ENCODE results near the gene ANKRD17. TPM values are rescaled to one million over a fixed set of nuclear protein-coding genes. Genes with fewer than 3 reads are reported as not detected.
"Not testable (repeated sequence)": the region's sequence is repeated elsewhere in the genome, so short reads cannot be mapped to it uniquely, and the experiment has no call there.

The ANKRD17 gene
- total RNA-seq, 1 experiment from 2014 or later, result 71.0 TPM

- H3K9me2 ChIP-seq (replicated peaks; ENCODE audit: insufficient read depth, low read length), result no peaks in the 10 kb centered on the region
- no peaks in the 10 kb centered on the region for H3K9me3 ChIP-seq (ENCODE audit: low read length)
- H3K4me1 ChIP-seq (ENCODE audit: low read length), result peaks cover 3% of the 10 kb centered on the region; the same call in 1 of the 2 replicates
- no peak for DNase-seq
- H3K4me3 ChIP-seq (ENCODE audit: low read length), result no peak overlapping the region
- no peak overlapping the region for H3K4me2 ChIP-seq (ENCODE audit: low read depth, low read length, poor library complexity, severe bottlenecking)
- H2AFZ ChIP-seq (ENCODE audit: low read length), result no peak overlapping the region
- no peak overlapping the region for H3K27ac ChIP-seq (ENCODE audit: low read length)
- H4K20me1 ChIP-seq (ENCODE audit: insufficient read depth, low read depth, low read length), result peaks cover 50% of the 10 kb centered on the region
- H3K27me3 ChIP-seq (ENCODE audit: low read length), result no peaks in the 10 kb centered on the region
- H3K9ac ChIP-seq (ENCODE audit: low read length), result no peak overlapping the region
- H3K79me2 ChIP-seq (ENCODE audit: low read length), result peaks cover 100% of the 10 kb centered on the region
- H3K36me3 ChIP-seq (ENCODE audit: insufficient read depth, low read length), result peaks cover 36% of the 10 kb centered on the region
Measured at GRCh38 chr4:73244945-73245601, 13.5 kb downstream of the ANKRD17 start.

- H2AFZ ChIP-seq (ENCODE audit: low read length), result no peak overlapping the region
- H3K4me1 ChIP-seq (ENCODE audit: low read length), result no peaks in the 10 kb centered on the region
- no peak overlapping the region for H3K4me2 ChIP-seq (ENCODE audit: low read depth, low read length, poor library complexity, severe bottlenecking)
- no peak overlapping the region for H3K9ac ChIP-seq (ENCODE audit: low read length)
- H3K27ac ChIP-seq (ENCODE audit: low read length), result no peak overlapping the region
- H4K20me1 ChIP-seq (ENCODE audit: insufficient read depth, low read depth, low read length), result no peaks in the 10 kb centered on the region
- H3K9me3 ChIP-seq (ENCODE audit: low read length), result no peaks in the 10 kb centered on the region
- no peaks in the 10 kb centered on the region for H3K9me2 ChIP-seq (replicated peaks; ENCODE audit: insufficient read depth, low read length)
- H3K79me2 ChIP-seq (ENCODE audit: low read length), result peaks cover 100% of the 10 kb centered on the region
- H3K36me3 ChIP-seq (ENCODE audit: insufficient read depth, low read length), result peaks cover 76% of the 10 kb centered on the region
- H3K4me3 ChIP-seq (ENCODE audit: low read length), result no peak overlapping the region
- no peaks in the 10 kb centered on the region for H3K27me3 ChIP-seq (ENCODE audit: low read length)
- no peak for DNase-seq
Measured at GRCh38 chr4:73237044-73237443, 21.6 kb downstream of the ANKRD17 start.

DNA sequence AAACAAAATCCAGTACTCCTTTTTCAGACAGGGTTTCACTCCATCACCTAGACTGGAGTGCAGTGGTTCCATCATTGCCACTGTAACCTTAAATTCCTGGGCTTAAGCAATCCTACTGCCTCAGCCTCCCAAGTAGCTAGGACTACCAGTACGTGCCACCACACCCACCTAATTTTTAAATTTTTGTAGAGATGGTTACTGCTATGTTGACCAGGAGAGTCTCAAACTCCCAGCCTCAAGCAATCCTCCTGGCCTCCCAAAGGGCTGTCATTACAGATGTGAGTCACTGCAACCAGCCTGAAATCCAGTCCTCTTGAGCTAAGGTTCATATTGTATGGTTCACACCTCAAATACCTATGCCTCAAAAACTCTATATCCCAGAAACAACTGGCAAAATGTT, 22.4 kb downstream of the ANKRD17 start:
- H3K9me3 ChIP-seq (ENCODE audit: low read length), result no peaks in the 10 kb centered on the region
- H2AFZ ChIP-seq (ENCODE audit: low read length), result no peak overlapping the region
- H3K9ac ChIP-seq (ENCODE audit: low read length), result no peak overlapping the region
- DNase-seq, result no peak
- H4K20me1 ChIP-seq (ENCODE audit: insufficient read depth, low read depth, low read length), result no peaks in the 10 kb centered on the region
- peaks cover 100% of the 10 kb centered on the region for H3K79me2 ChIP-seq (ENCODE audit: low read length)
- H3K9me2 ChIP-seq (replicated peaks; ENCODE audit: insufficient read depth, low read length), result no peaks in the 10 kb centered on the region
- no peak overlapping the region for H3K4me2 ChIP-seq (ENCODE audit: low read depth, low read length, poor library complexity, severe bottlenecking)
- peaks cover 81% of the 10 kb centered on the region for H3K36me3 ChIP-seq (ENCODE audit: insufficient read depth, low read length)
- no peaks in the 10 kb centered on the region for H3K27me3 ChIP-seq (ENCODE audit: low read length)
- no peaks in the 10 kb centered on the region for H3K4me1 ChIP-seq (ENCODE audit: low read length)
- no peak overlapping the region for H3K27ac ChIP-seq (ENCODE audit: low read length)
- H3K4me3 ChIP-seq (ENCODE audit: low read length), result no peak overlapping the region

GRCh38 chr4:73234712-73235111, 23.9 kb downstream of the ANKRD17 start:
- peaks cover 100% of the 10 kb centered on the region for H3K79me2 ChIP-seq (ENCODE audit: low read length)
- no peaks in the 10 kb centered on the region for H3K9me2 ChIP-seq (replicated peaks; ENCODE audit: insufficient read depth, low read length)
- no peaks in the 10 kb centered on the region for H3K9me3 ChIP-seq (ENCODE audit: low read length)
- H3K27ac ChIP-seq (ENCODE audit: low read length), result no peak overlapping the region
- DNase-seq, result no peak
- no peaks in the 10 kb centered on the region for H3K4me1 ChIP-seq (ENCODE audit: low read length)
- H3K9ac ChIP-seq (ENCODE audit: low read length), result no peak overlapping the region
- no peak overlapping the region for H3K4me2 ChIP-seq (ENCODE audit: low read depth, low read length, poor library complexity, severe bottlenecking)
- no peaks in the 10 kb centered on the region for H4K20me1 ChIP-seq (ENCODE audit: insufficient read depth, low read depth, low read length)
- H3K27me3 ChIP-seq (ENCODE audit: low read length), result no peaks in the 10 kb centered on the region
- H2AFZ ChIP-seq (ENCODE audit: low read length), result no peak overlapping the region
- peaks cover 88% of the 10 kb centered on the region for H3K36me3 ChIP-seq (ENCODE audit: insufficient read depth, low read length)
- no peak overlapping the region for H3K4me3 ChIP-seq (ENCODE audit: low read length)

- no peak overlapping the region for H3K9ac ChIP-seq (ENCODE audit: low read length)
- peaks cover 66% of the 10 kb centered on the region for H3K36me3 ChIP-seq (ENCODE audit: insufficient read depth, low read length)
- no peaks in the 10 kb centered on the region; the same call in 1 of the 2 replicates for H3K4me1 ChIP-seq (ENCODE audit: low read length)
- H3K9me2 ChIP-seq (replicated peaks; ENCODE audit: insufficient read depth, low read length), result no peaks in the 10 kb centered on the region
- no peaks in the 10 kb centered on the region for H3K9me3 ChIP-seq (ENCODE audit: low read length)
- no peaks in the 10 kb centered on the region for H4K20me1 ChIP-seq (ENCODE audit: insufficient read depth, low read depth, low read length)
- no peak for DNase-seq
- H3K27me3 ChIP-seq (ENCODE audit: low read length), result no peaks in the 10 kb centered on the region
- no peak overlapping the region for H3K4me3 ChIP-seq (ENCODE audit: low read length)
- peaks cover 100% of the 10 kb centered on the region for H3K79me2 ChIP-seq (ENCODE audit: low read length)
- H2AFZ ChIP-seq (ENCODE audit: low read length), result no peak overlapping the region
- H3K4me2 ChIP-seq (ENCODE audit: low read depth, low read length, poor library complexity, severe bottlenecking), result no peak overlapping the region
- no peak overlapping the region for H3K27ac ChIP-seq (ENCODE audit: low read length)
Measured at GRCh38 chr4:73231518-73232487, 26.8 kb downstream of the ANKRD17 start.

DNA sequence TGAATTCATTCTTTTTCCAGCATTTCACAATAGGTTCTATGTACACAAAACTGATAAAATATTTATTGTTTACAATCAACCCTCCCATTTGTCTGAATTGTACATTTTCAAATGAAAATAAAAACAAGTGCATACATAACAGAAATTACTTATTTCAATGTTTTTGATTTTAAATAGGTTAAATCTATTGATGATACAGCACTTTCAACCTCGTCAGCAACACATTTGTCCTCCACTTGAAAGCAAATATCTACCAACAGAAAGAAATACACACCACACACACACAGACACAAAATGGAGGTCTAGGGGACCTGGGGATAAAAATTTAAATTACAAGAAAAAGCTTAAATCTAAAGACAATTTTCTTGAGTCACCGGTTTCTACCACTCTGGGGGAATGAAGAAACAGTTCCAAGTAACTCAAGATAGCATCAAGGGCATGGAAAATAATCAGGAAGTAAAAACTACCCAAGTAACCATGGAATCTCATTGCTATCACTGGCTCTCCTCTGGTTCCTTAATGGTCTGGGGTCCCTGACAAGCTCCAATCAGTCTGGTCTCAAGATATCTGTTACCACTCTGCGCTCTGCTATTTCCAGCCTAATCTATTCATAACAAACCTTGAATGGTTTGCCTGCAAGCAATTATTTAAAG, 27.6 kb downstream of the ANKRD17 start:
- no peak overlapping the region for H3K27ac ChIP-seq (ENCODE audit: low read length)
- H3K9me3 ChIP-seq (ENCODE audit: low read length), result no peaks in the 10 kb centered on the region
- no peak overlapping the region for H3K9ac ChIP-seq (ENCODE audit: low read length)
- H3K4me1 ChIP-seq (ENCODE audit: low read length), result no peaks in the 10 kb centered on the region; the same call in 1 of the 2 replicates
- H2AFZ ChIP-seq (ENCODE audit: low read length), result no peak overlapping the region
- H3K9me2 ChIP-seq (replicated peaks; ENCODE audit: insufficient read depth, low read length), result no peaks in the 10 kb centered on the region
- H3K27me3 ChIP-seq (ENCODE audit: low read length), result no peaks in the 10 kb centered on the region
- no peak overlapping the region for H3K4me2 ChIP-seq (ENCODE audit: low read depth, low read length, poor library complexity, severe bottlenecking)
- peaks cover 99% of the 10 kb centered on the region for H3K79me2 ChIP-seq (ENCODE audit: low read length)
- no peaks in the 10 kb centered on the region for H4K20me1 ChIP-seq (ENCODE audit: insufficient read depth, low read depth, low read length)
- no peak for DNase-seq
- peaks cover 58% of the 10 kb centered on the region for H3K36me3 ChIP-seq (ENCODE audit: insufficient read depth, low read length)
- no peak overlapping the region for H3K4me3 ChIP-seq (ENCODE audit: low read length)

DNA sequence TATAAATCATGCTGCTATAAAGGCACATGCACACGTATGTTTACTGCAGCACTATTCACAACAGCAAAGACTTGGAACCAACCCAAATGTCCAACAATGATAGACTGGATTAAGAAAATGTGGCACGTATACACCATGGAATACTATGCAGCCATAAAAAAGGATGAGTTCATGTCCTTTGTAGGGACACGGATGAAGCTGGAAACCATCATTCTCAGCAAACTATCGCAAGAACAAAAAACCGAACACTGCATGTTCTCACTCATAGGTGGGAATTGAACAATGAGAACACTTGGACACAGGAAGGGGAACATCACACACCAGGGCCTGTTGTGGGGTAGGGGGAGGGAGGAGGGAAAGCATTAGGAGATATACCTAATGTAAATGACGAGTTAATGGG, 29.8 kb downstream of the ANKRD17 start:
- not testable (repeated sequence) for H3K27ac ChIP-seq (ENCODE audit: low read length); H3K9me2 ChIP-seq (replicated peaks; ENCODE audit: insufficient read depth, low read length); DNase-seq; H4K20me1 ChIP-seq (ENCODE audit: insufficient read depth, low read depth, low read length); H3K27me3 ChIP-seq (ENCODE audit: low read length); H3K9me3 ChIP-seq (ENCODE audit: low read length); H3K9ac ChIP-seq (ENCODE audit: low read length); H3K4me3 ChIP-seq (ENCODE audit: low read length); H2AFZ ChIP-seq (ENCODE audit: low read length); H3K4me2 ChIP-seq (ENCODE audit: low read depth, low read length, poor library complexity, severe bottlenecking)
- Histone ChIP-seq H3K36me3 (ENCODE audit: insufficient read depth, low read length) (peaks cover 37% of the 10 kb centered on the region), H3K4me1 (ENCODE audit: low read length) (peaks cover 17% of the 10 kb centered on the region), H3K79me2 (ENCODE audit: low read length) (peaks cover 97% of the 10 kb centered on the region)

DNA sequence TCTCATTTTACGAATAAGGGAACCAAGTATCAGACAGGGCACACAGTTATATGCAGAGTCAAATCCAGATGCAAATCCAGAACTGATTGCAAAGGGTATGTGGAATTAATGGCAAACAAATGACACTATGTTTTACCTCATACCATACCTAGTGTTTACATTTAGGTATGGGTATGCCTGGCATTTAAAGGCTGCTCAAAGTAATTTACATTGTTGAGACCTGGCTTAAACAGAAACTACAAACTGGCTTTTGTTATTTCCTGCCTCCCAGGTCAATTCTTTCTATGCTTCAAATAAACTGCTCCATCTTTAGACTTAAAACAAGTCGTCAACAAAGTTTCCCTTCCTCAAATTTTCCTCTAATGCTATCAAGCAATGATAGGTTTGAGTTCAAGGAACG, 33.7 kb downstream of the ANKRD17 start:
- Histone ChIP-seq H3K27ac (ENCODE audit: low read length) (peak overlapping the region; percentile 49), H3K9me3 (ENCODE audit: low read length) (no peaks in the 10 kb centered on the region), H3K79me2 (ENCODE audit: low read length) (peaks cover 97% of the 10 kb centered on the region), H3K9ac (ENCODE audit: low read length) (no peak overlapping the region), H4K20me1 (ENCODE audit: insufficient read depth, low read depth, low read length) (no peaks in the 10 kb centered on the region), H3K27me3 (ENCODE audit: low read length) (no peaks in the 10 kb centered on the region), H2AFZ (ENCODE audit: low read length) (no peak overlapping the region), H3K4me1 (ENCODE audit: low read length) (peaks cover 51% of the 10 kb centered on the region), H3K9me2 (replicated peaks; ENCODE audit: insufficient read depth, low read length) (no peaks in the 10 kb centered on the region), H3K36me3 (ENCODE audit: insufficient read depth, low read length) (peaks cover 13% of the 10 kb centered on the region; the same call in 1 of the 2 replicates), H3K4me2 (ENCODE audit: low read depth, low read length, poor library complexity, severe bottlenecking) (peak overlapping the region; percentile 73), H3K4me3 (ENCODE audit: low read length) (no peak overlapping the region)
- DNase-seq, result no peak
